Inferior parietal cortex (tissue), 1 donor: ENCODE results near the gene TPO.

Experiments used
- DNase-seq: peaks from one replicate; pipeline ENCODE4 v3.0.0-alpha.2; 2016; ENCODE audit errors: extremely low spot score

TPO gene

DNA sequence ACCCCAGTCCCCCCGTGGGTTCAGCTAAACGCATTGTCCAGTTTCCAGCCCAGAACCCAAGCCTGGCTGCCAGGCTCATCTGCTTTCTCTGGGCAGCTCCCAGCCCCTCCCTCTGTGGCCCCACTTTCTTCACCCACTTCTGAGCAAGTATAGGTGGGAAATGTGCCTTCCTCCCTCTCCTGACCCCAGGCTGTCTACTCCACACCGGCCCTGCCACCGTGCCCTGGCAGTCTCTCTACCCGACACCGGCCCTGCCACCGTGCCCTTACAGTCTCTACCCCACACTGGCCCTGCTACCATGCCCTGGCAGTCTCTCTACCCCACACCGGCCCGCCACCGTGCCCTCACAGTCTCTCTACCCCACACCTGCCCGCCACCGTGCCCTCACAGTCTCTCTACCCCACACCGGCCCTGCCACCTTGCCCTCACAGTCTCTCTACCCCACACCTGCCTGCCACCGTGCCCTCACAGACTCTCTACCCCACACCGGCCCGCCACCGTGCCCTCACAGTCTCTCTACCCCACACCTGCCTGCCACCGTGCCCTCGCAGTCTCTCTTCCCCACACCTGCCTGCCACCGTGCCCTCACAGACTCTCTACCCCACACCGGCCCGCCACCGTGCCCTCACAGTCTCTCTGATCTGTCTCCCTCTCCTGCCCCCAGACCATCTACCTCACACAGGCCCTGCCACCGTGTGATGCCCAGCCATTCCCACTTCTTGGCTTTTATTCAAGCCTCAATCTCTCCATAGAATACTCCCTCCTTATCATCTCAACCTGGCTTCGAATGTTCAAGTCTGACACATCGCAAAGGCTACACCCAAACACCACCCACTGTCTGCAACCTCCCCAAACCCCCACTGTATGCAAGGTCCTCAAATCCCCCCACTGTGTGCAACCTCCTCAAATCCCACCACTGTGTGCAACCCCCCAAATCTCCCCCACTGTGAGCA lies 108.9 kb downstream of the TPO start:
- no peak for DNase-seq

DNA sequence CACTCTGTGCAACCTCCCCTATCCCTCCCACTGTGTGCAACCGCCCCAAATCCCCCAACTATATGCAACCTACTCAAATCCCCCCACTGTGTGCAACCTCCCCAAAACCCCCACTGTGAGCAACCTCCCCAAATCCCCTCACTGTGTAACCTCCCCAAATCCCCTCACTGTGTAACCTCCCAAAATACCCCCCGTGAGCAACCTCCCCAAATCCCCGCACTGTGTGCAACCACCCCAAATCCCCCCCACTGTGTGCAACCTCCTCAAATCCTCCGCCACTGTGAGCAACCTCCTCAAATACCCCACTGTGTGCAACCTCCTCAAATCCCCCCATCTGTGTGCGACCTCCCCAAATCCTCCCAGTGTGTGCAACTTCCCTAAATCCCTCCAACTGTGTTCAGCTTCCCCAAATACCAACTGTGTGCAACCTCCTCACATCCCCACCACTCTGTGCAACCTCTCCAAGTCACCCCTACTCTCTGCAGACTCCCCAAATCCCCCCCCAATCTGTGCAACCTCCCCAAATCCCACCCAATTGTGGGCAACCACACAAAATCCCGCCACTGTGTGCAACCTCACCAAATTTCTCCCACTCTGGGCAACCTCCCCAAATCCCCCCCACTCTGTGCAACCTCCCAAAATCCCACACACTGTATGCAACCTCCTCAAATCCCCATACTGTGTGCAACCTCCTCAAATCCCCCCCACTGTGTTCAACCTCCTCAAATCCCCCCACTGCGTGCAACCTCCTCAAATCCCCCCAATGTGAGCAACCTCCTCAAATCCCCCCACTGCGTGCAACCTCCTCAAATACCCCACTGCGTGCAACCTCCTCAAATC lies 114.1 kb downstream of the TPO start:
- no peak for DNase-seq

DNA sequence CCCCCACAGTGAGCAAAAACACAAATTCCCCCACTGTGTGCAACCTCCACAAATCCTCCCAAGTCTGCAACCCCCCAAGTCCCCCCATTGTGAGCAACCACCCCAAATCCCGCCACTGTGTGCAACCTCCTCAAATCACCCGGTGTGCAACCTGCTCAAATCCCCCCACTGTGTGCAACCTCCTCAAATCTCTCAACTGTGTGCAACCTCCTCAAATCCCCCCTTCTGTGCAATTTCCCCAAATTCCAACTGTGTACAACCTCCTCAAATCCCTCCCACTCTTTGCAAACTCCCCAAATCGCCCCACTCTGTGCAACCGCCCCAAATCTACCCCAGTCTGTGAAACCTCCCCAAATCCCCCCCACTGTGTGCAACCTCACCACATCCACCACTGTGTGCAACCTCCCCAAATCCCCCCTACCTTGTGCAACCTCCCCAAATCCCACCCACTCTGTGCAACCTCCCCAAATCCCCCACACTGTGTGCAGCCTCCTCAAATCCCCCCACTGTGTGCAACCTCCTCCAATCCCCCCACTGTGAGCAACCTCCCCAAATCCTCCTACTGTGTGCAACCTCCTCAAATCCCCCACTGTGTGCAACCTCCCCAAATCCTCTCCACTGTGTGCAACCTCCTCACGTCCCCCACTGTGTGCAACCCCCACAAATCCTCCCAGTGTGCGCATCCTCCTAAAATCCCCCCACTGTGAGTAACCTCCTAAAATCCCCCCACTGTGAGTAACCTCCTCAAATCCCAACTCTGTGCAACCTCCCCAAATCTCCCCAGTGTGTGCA lies 115.2 kb downstream of the TPO start:
- DNase-seq, result no peak

DNA sequence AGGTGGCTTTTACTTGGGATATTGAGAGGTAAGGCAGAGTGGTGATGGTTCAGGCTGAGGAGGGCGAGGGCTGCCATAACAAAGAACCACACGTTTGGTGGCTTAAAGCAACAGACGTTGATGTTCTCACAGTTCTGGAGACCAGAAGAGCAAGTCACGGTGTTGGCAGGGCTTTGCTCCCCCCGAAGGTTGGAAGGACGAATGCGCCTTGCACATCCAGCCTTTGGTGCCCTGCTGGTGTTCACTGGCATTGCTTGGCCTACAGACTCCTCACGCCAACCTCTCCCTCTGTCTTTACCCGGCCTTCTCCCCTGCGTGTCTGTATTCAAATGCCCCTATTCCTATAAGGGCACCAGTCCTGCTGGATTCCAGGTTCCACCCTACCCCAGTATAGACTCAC lies 125.4 kb downstream of the TPO start:
- DNase-seq, result no peak

DNA sequence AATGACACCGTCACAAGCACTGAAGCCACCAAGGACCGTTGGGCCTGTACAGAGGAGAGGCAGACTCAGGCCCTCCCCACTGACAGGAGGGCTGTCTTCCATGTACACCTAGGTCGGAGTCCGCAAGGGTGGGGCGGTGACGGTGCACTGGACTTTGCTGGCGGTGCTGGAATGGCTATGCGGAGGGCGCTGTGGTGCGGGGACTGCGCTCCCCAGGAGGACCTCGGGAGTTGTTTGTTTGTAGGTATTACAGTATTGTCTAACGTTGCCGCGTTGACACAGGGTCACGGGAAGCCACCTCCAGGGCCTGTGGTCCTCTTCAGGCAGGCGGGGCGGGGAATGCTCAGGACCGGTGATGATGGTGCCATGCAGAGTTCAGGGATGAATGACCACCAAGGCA lies 126.2 kb downstream of the TPO start:
- DNase-seq, result no peak

DNA sequence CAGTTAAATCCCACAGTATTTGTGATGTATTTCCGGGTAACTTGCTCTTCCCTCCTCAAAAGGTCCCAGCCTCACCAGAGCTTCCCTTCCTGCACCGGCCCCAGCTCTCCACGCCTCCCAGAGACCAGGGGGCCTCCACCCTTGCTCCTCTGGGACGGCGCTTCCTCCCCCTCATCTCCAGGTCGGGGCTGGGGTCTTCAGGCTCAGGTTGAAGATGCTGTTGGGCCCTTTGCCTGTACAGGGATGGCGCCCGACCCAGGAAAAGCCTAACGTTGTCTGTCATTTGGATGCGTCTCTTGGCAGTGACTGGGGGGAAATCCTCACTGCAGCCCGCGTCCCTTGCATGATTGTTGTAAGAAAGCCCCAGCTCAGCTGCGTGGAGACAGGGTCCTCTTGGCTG lies 126.7 kb downstream of the TPO start:
- no peak for DNase-seq

DNA sequence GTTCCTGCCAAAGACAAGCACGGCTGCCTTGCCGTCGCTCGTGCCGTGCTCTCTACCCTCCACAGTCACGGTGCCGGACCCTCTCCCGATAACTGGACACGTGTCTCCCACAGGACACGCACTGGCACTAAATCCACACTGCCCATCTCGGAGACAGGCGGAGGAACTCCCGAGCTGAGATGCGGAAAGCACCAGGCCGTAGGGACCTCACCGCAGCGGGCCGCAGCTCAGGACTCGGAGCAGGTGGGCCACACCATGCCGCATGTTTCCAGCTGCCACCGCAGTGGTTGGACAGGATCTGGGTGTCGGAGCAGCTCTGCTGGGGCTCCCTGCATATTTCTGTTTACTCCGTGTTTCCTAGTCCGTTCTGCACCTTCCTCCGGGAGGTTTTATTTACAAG lies 127.2 kb downstream of the TPO start:
- DNase-seq, result no peak

DNA sequence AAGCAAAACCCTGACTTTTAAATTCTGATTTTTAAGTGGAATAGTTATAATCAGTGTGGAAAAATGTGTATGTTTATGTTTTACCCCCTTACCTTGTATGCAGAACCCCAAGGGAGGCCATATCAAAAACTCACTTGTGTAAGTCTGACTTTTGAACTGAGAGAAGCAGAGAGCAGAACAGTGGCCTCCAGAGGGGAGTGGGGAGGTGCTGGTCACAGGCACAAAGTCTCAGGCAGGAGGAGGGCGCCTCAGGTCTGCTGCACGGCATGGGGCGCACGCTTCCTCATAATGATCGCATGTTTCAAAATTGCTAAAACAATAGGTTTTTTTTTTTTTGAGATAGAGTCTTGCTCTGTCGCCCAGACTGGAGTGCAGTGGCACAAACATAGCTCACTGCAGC lies 127.8 kb downstream of the TPO start:
- DNase-seq, result no peak

DNA sequence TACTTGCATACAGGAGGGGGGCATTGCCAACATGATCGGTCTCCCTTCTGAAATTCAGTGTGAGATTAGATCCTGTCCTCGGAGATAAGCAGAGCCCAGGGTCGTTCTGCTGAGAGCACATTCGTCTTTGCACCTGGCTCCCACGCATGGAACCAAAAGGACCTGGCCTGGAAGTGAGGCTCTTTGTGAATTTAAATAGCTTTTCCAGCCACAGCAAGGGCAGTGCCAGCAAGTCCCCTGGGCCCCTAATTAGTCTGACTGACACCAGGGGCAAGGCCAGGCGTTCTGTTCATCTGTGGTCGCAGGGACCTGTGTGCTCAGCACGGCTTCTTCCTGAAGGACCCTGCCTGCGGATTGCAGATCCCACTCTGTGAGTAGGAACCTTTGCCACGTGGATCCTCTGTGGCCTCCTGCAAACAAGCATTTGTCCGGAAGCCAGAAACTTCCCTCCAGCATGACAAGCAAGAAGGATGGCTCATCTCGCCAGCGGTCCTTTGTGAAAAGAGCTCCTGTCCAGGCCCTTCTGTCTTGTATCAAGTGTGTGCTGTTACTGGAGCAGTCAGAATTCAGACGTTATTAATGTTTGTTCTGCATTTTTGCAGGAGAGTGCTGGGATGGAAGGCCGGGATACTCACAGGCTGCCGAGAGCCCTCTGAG lies 128.7 kb downstream of the TPO start:
- DNase-seq, result no peak

DNA sequence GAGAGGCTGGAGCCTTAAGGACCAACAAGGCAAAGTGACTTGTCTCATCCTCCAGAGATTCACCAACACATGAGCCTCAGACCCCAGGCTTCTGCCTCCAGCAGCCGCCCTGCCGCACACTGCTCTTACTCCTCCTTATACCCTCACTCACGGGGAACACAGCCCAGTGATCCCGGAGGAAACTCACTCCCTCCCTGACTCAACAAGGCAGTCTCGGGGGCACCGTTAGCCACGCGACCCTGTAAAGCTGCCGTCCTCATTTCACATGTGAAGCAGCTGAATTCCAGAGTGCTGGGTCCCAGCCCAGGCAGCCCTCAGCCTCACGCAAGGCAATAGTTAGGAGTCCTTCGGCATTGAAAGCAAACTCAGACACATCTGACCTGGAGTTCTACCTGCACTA lies 129.7 kb downstream of the TPO start:
- DNase-seq, result no peak

DNA sequence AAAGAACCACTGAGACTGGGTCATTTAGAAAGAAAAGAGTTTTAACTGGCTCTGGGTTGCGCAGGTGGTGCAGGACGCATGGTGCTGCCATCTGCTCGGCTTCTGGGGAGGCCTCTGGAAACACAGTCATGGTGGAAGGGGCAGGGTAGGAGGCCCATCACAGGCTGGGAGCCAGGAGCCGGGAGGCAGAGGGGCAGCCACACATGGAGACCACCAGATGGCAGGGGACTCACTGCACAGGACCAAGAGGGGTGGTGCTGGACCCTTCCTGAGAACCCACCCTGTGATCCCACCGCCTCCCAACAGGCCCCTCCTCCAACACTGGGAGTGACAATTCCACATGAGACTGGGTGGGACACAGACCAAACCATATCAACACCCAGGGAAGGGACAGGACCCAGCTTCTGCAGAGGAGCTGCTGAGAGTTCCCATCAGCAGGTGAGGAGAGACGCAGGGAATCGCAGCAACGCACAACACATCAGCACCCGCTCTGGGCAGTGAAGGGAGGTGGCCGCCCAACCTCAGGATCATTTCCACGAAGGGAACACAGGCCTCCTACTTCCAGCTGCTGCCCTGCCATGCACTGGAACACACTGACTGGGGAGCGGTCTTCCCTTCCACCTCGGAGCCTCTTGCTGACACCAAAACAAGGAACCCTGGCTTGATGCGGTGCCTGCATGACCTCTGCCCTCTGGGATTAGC lies 130.7 kb downstream of the TPO start:
- no peak for DNase-seq

DNA sequence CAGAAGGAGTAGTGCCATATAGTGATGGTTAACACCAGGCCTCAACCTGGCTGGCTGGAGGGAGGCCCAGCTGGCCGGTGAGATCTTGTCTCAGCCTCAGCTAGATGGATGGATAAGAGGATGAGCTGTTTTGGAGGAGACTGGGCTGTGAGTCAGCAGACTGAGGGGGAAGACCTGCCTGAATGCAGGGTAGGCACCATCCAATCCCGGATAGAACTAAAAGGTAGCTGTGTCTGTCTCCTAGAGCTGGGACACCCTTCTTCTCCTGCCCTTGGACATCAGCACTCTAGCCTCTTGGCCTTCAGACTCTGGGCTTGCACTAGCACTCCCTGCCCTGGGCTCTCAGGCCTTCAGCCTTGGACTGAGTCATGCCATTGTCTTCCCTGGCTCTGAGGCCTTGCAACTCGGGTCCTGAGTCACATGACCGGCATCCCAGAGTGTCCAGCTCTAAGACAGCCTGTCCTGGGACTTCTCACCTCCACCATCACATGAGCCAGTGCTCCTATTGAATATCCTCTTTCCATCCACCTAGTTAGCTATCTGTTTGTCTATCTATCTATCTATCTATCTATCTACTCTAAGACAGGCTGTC lies 131.3 kb downstream of the TPO start:
- DNase-seq, result no peak

DNA sequence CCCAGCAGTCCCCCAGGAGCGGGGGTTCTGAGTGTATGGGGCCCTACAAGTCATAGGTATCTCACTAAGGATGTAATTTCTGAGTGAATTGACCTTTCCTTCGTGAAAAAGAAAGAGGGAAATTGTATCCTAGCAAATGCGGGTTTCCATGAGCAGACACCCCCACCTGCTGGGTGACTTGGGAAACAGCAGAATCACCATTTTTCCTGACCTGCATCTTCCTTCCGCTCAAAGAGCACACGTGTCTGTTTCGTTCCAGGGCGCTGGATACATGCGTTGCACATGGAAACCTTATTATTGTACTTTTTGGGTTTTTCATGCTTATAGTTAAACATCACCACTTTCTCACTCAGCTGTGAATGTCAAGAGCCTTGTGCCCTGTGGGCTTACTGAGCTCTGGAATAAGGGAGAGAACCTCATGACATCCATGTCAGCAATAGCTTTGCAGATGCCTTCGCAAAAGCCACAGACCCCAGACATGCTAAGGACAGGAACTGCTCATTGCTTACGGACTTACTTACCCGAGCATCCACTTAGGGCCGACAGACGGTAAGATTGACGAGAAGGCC lies 132.8 kb downstream of the TPO start:
- DNase-seq, result peak; percentile 81

DNA sequence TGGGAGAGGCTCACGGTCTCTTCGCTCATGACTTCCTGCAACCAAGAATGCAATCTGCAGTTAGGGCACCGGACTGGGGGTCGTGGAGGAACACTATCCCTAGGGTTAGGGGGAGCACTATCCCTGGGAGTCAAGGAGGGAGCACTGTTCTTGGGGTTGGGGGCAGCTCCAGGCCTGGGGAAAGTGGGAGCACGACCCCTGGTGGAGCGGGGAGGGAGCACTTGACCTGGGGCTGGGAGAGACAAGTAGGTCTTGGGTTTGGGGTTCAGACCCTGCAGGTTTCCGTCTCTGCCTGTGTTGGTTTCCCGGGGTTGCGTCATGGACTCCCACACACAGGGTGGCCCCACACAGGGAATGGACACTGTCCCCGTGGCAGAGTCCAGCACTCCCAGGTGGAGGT lies 133.6 kb downstream of the TPO start:
- DNase-seq, result no peak

DNA sequence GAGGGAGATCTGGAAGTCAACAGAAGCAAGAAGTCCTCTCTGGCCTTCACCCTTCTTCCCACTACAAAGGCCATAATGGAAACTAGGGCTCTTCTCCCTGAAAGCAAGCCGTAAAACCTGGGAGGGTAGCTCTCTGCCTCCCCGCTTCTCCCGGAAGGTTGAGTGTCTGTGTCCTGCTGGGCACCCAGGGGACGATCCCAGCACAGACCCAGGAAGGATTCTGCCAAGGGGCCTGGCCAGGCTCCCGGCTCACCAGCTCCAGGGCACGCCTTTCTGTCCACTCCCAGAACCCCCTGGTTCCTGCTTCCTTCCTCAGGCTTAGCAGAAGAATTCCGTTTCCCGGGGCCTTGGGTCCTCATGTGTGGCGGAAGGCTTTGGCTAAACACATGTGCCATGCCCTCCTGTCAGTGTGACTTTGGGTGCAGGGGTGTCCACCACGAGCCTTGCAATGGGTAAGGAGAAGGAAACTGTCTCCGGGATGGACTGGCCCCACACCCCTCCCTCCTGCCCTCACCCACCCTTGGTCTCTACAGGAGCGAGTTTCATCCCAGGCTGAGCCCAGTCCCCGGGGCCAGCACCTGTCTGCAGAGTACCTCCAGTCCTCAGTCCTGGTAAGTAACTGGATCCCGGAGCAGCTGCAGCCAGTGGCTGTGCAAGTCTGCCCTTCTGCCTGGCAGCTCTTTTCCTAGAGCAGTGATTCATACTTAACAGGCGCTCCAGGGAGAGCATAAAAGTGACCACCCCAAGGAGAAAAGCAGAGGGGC lies 135.8 kb downstream of the TPO start:
- no peak for DNase-seq

DNA sequence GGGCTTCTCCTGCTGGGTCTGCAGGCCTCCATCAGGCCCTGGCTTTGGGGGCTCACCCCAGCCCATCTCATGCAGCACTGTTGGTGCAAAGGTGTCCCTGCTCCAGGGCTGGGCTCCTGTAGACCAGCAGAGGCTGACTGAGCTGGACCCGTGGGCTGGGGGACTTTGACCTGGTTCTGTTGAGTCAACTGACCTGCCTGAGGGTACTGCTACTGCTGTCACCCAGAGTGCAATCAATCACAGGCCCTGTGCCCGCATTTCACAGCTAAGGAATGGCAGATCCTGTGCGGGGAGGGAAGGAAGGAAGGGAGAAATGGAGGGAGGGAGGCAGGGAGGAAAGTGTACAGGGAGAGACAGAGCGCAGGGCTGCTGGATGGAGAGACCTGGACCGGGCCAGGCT lies 136.8 kb downstream of the TPO start:
- no peak for DNase-seq

DNA sequence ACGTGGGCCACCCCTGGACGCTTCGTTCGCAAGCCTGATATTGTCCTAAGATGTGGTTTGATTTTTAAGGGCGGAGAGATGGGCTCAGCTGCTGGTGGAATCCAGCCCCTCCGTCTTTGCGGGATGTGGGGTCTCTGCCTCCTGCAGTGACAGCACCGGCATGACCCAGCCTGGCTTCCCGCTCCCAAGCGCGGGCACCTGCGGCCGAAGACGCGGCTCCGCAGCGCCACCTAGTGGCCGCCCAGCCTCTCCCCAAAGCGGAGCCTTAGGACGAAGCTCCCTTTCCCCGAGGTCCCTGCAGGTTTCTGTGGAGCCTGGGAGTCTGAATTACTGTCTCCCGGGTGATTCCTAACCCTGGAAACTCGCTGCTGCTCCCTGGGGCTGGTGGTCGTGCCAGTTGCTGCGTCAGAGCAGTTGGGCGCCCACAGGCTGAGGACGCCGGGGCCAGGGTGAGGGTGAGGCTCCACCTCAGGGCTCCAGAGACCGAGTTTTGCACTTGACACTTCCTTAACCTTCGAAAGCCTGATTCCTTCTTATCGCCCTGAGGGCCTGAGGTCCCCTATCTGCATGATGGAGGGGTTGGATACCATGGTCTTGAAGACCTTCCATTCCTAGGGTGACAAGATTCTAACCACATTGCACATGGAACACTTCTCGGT lies 137.5 kb downstream of the TPO start:
- DNase-seq, result peak; percentile 57

DNA sequence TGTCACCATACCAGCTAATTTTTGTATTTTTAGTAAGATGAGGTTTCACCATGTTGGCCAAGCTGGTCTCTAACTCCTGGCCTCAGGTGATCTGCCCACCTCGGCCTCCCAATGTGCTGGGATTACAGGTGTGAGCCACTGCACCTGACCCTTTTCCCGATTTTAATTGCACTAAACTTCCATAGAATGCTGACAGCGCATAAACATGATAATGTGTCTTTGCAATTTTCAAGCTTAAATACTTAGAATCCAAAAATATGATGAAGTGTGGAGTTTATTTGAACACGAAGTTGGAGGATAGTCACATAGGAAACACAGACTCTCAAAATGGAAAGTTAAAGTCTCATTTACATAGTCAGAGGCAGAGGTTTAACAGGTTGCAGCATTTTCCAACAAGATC lies 138.6 kb downstream of the TPO start:
- no peak for DNase-seq

DNA sequence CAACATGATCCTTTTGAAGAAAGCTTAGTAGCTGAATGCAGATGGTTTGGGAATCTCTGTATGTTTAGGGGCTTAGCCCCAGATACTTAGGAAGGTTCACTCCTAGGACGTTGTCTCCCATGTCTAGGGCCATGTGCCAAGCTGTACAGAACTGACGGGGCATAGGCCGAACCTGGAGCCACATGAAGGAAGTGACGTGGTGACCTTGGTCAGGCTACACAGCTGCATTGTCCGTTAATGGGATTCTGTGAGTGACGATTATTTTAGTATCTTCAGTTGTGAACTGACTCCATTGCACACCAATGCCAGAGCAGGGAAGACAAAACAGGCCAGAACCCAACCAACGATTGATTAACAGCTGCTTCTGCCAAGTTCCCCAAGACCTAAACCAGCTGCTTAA lies 139.3 kb downstream of the TPO start:
- peak; percentile 0 for DNase-seq
